CD4-positive, alpha-beta T cell (primary cell): ENCODE results near the gene EPB41L4A. TPM values are rescaled to one million over a fixed set of nuclear protein-coding genes. Genes with fewer than 3 reads are reported as not detected.

Source experiments
- ATAC-seq: fragments of 200-7000 bp; cut with Tn5 transposase; one replicate; pipeline ENCODE4 v1.10.0; 2022; ENCODE audit warnings: mild to moderate bottlenecking; ENCODE audit not compliant: poor library complexity
- CTCF ChIA-PET: fragments of 350-600 bp; sonication (Branson Sonifier 250); formaldehyde crosslinking; loops from one replicate; lab custom pipeline; 2021; ENCODE audit warnings: antibody characterized with exemption, inconsistent platforms; lab: Charles Lee
- POLR2A ChIA-PET: fragments of 350-600 bp; sonication (Branson Sonifier 250); formaldehyde crosslinking; loops from one replicate; lab custom pipeline; 2021; ENCODE audit warnings: antibody characterized with exemption, inconsistent platforms; lab: Charles Lee
- DNase-seq, 14 experiments: peaks; one replicate each; pipeline ENCODE4 v3.0.0-alpha.2; 2013 to 2020; ENCODE audit warnings: mixed read lengths in 2 of 14
- H3K27ac ChIP-seq, 2 donors: one replicate each; pipeline versions ENCODE4 v1.5.1 to v1.7.0; 2013; ENCODE audit warnings: low read length in 2 of 2, low read depth in 1 of 2, mild to moderate bottlenecking in 1 of 2
- H3K27me3 ChIP-seq, 2 experiments: 1 replicate in 1 of 2; 2 replicates in 1 of 2; pipeline versions ENCODE4 v1.6.1 to v1.7.0; 2013; ENCODE audit warnings: low read length in 2 of 2, control low read depth in 1 of 2, mild to moderate bottlenecking in 1 of 2, moderate library complexity in 1 of 2; ENCODE audit not compliant: insufficient read depth in 2 of 2, control insufficient read depth in 1 of 2
- H3K36me3 ChIP-seq: one replicate; pipeline ENCODE4 v1.6.1; 2013; ENCODE audit warnings: low read length, control low read depth; ENCODE audit not compliant: insufficient read depth
- H3K4me1 ChIP-seq: one replicate; pipeline ENCODE4 v1.6.1; 2013; ENCODE audit warnings: low read length, control low read depth; ENCODE audit not compliant: insufficient read depth
- H3K4me3 ChIP-seq: one replicate; pipeline ENCODE4 v1.5.1; 2013; ENCODE audit warnings: mild to moderate bottlenecking, low read length, moderate library complexity
- H3K9me3 ChIP-seq, 2 experiments: 1 replicate in 1 of 2; 2 replicates in 1 of 2; pipeline versions ENCODE4 v1.6.1 to v1.7.0; 2013; ENCODE audit warnings: low read length in 2 of 2, mild to moderate bottlenecking in 2 of 2, control low read depth in 1 of 2, moderate library complexity in 1 of 2; ENCODE audit not compliant: control insufficient read depth in 1 of 2, insufficient read depth in 1 of 2
- H3K27ac Mint-ChIP-seq: one replicate; pipeline ENCODE4 v1.8.0; 2020; ENCODE audit warnings: mixed read lengths
- H3K27me3 Mint-ChIP-seq: one replicate; pipeline ENCODE4 v1.8.0; 2021; ENCODE audit warnings: mixed read lengths
- H3K36me3 Mint-ChIP-seq: one replicate; pipeline ENCODE4 v1.8.0; 2021; ENCODE audit warnings: low read depth, mixed read lengths
- H3K4me1 Mint-ChIP-seq: one replicate; pipeline ENCODE4 v1.8.0; 2021; ENCODE audit warnings: low read depth, mixed read lengths
- H3K4me3 Mint-ChIP-seq: one replicate; pipeline ENCODE4 v1.8.0; 2020; ENCODE audit warnings: mild to moderate bottlenecking, mixed read lengths
- H3K9me3 Mint-ChIP-seq: one replicate; pipeline ENCODE4 v1.8.0; 2020; ENCODE audit warnings: mixed read lengths
- intact Hi-C, 2 experiments: fragments of 100-400 bp; cut with DNase I in 1 of 2; cut with micrococcal nuclease in 1 of 2; formaldehyde crosslinking; loops; one replicate each; pipeline versions ENCODE4 v1.15.1 to v1.9.0; 2023 to 2025; cut with DNase I, micrococcal nuclease
- total RNA-seq, 174 experiments: library from RNA in 2 of 174; stranded (reverse) in 2 of 174; gene quantifications; one replicate each; pipeline ENCODE4 v1.2.3 and lab custom pipeline; 2021 to 2026
- TF ChIP-seq, protein P1 (sequence below): fragments of 200-600 bp; IDR thresholded peaks from one replicate; pipeline ENCODE4 v1.8.0; 2022; ENCODE audit warnings: antibody characterized with exemption, mild to moderate bottlenecking

Gene EPB41L4A
- total RNA-seq, 2 experiments from 2014 or later: 0.08 TPM; not detected in 1

DNA sequence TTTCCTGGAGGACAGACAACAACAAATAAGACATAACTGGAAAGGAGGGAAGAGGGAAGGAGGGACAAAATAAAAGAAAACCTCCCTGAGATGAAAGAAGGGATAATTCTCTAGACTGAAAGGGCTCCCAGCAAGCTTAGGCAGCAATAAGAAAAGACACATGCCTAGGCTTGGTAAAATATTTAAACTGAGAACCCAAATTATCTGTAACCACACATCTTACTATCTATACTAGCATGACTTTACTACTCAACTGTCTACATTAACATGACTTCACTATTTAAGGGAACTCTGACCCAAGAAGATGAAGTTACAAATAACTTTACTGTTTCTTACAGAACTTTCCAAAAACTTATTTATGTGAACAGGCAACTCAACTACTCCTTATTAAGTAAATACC is 95.9 kb downstream of the EPB41L4A start:
- Mint-ChIP-seq H3K4me3 (no peak overlapping the region), H3K9me3 (no peaks in the 10 kb centered on the region), H3K36me3 (no peaks in the 10 kb centered on the region), H3K27ac (no peak overlapping the region), H3K27me3 (peaks cover 43% of the 10 kb centered on the region), H3K4me1 (no peaks in the 10 kb centered on the region)
- Histone ChIP-seq H3K36me3 (no peaks in the 10 kb centered on the region), H3K27ac (no peak overlapping the region), H3K4me3 (no peak overlapping the region), H3K27me3 (peaks cover 2 to 4% of the 10 kb centered on the region in 2 experiments), H3K9me3 (no peaks in the 10 kb centered on the region), H3K4me1 (no peaks in the 10 kb centered on the region)
- ATAC-seq (no peak), DNase-seq (no peak)
- TF ChIP-seq, protein P1, sequence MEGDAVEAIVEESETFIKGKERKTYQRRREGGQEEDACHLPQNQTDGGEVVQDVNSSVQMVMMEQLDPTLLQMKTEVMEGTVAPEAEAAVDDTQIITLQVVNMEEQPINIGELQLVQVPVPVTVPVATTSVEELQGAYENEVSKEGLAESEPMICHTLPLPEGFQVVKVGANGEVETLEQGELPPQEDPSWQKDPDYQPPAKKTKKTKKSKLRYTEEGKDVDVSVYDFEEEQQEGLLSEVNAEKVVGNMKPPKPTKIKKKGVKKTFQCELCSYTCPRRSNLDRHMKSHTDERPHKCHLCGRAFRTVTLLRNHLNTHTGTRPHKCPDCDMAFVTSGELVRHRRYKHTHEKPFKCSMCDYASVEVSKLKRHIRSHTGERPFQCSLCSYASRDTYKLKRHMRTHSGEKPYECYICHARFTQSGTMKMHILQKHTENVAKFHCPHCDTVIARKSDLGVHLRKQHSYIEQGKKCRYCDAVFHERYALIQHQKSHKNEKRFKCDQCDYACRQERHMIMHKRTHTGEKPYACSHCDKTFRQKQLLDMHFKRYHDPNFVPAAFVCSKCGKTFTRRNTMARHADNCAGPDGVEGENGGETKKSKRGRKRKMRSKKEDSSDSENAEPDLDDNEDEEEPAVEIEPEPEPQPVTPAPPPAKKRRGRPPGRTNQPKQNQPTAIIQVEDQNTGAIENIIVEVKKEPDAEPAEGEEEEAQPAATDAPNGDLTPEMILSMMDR: no peak
- intact Hi-C loops: no loop called here
- POLR2A ChIA-PET: no interaction called here
- CTCF ChIA-PET: no interaction called here

GRCh38 chr5:112320408-112320807 is 98.7 kb downstream of the EPB41L4A start:
- no peak overlapping the region for H3K4me3 ChIP-seq
- CTCF ChIA-PET: no interaction called here
- Mint-ChIP-seq H3K4me3 (no peak overlapping the region), H3K4me1 (no peaks in the 10 kb centered on the region), H3K27ac (no peak overlapping the region), H3K9me3 (no peaks in the 10 kb centered on the region), H3K27me3 (peaks cover 43% of the 10 kb centered on the region), H3K36me3 (no peaks in the 10 kb centered on the region)
- intact Hi-C loops: no loop called here
- TF ChIP-seq, protein P1: no peak
- no peaks in the 10 kb centered on the region for H3K9me3 ChIP-seq
- ATAC-seq (no peak), DNase-seq (no peak)
- H3K36me3 ChIP-seq: no peaks in the 10 kb centered on the region
- H3K27me3 ChIP-seq: peaks cover 0 to 4% of the 10 kb centered on the region in 2 experiments
- H3K27ac ChIP-seq: no peak overlapping the region
- POLR2A ChIA-PET: interaction anchor here (0.6 kb wide), 1 partner anchor 99 kb away, joined by 3 read pairs; no protein-coding TSS in a partner anchor
- no peaks in the 10 kb centered on the region for H3K4me1 ChIP-seq

DNA sequence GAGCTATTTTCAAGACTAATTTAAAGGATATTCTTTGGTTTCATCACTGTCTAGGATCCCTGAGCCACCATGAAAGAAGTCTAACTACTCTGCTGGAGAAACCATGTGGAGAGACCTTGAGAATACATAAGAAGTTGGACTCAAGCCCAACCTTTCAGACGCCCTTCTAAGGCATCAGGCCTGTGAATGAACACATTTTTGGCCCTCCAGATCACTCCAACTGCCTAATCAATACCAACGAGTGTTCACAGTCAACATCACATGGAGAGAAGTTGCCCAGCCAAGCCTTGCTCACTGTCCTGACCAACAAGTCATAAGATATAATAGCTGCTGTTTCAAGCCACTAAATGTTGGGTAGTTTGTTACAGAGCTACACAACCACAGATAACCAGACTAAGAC is 100.7 kb downstream of the EPB41L4A start:
- no peak overlapping the region for H3K4me3 ChIP-seq
- no peak overlapping the region for H3K27ac ChIP-seq
- intact Hi-C loops: no loop called here
- DNase-seq (no peak), ATAC-seq (no peak)
- Mint-ChIP-seq H3K36me3 (no peaks in the 10 kb centered on the region), H3K27me3 (peaks cover 39% of the 10 kb centered on the region), H3K4me3 (no peak overlapping the region), H3K27ac (no peak overlapping the region), H3K4me1 (no peaks in the 10 kb centered on the region), H3K9me3 (no peaks in the 10 kb centered on the region)
- H3K36me3 ChIP-seq: no peaks in the 10 kb centered on the region
- peaks cover 0 to 10% of the 10 kb centered on the region in 2 experiments for H3K27me3 ChIP-seq
- H3K4me1 ChIP-seq: no peaks in the 10 kb centered on the region
- TF ChIP-seq, protein P1: no peak
- ChIA-PET POLR2A (no interaction called here), CTCF (interaction anchor here (0.9 kb wide), 1 partner anchor 10 kb away, joined by 3 read pairs; no protein-coding TSS in a partner anchor)
- no peaks in the 10 kb centered on the region for H3K9me3 ChIP-seq
